Endodermal cell (in vitro differentiated cells): Measurements from ENCODE around the gene SOX12. TPM values are rescaled to one million over a fixed set of nuclear protein-coding genes. Genes with fewer than 3 reads are reported as not detected.

Source experiments
- DNase-seq: peaks from one replicate; pipeline ENCODE4 v3.0.0-alpha.2; 2017
- H3K27ac ChIP-seq: 2 replicates; pipeline ENCODE4 v1.5.1; 2013; ENCODE audit warnings: mild to moderate bottlenecking, low read depth, low read length, moderate library complexity
- H3K27me3 ChIP-seq: 2 replicates; pipeline ENCODE4 v1.6.1; 2013; ENCODE audit warnings: mild to moderate bottlenecking, low read length, moderate library complexity; ENCODE audit not compliant: insufficient read depth, control insufficient read depth, poor library complexity, severe bottlenecking
- H3K36me3 ChIP-seq: 2 replicates; pipeline ENCODE4 v1.7.0; 2013; ENCODE audit warnings: mild to moderate bottlenecking, low read length, moderate library complexity; ENCODE audit not compliant: control insufficient read depth, insufficient read depth
- H3K4me1 ChIP-seq: one replicate; pipeline ENCODE4 v1.7.0; 2013; ENCODE audit warnings: low read length; ENCODE audit not compliant: control insufficient read depth, insufficient read depth
- H3K4me3 ChIP-seq: 2 replicates; pipeline ENCODE4 v1.5.1; 2013; ENCODE audit warnings: mild to moderate bottlenecking, low read length, moderate library complexity
- H3K9ac ChIP-seq: 2 replicates; pipeline ENCODE4 v1.6.1; 2013; ENCODE audit warnings: mild to moderate bottlenecking, low read length, moderate library complexity; ENCODE audit not compliant: poor library complexity, severe bottlenecking; ENCODE audit errors: extremely low read depth
- H3K9me3 ChIP-seq: 2 replicates; pipeline ENCODE4 v1.6.1; 2013; ENCODE audit warnings: mild to moderate bottlenecking, low read length, moderate library complexity; ENCODE audit not compliant: control insufficient read depth
- H3K27ac Mint-ChIP-seq: 2 replicates; pipeline ENCODE4 v1.8.0; 2020; ENCODE audit warnings: mixed read lengths
- H3K27me3 Mint-ChIP-seq: 2 replicates; pipeline ENCODE4 v1.8.0; 2021; ENCODE audit warnings: mild to moderate bottlenecking, mixed read lengths; ENCODE audit not compliant: insufficient read depth
- H3K36me3 Mint-ChIP-seq: 2 replicates; pipeline ENCODE4 v1.8.0; 2020; ENCODE audit warnings: low read depth, mixed read lengths
- H3K4me1 Mint-ChIP-seq: 2 replicates; pipeline ENCODE4 v1.8.0; 2020; ENCODE audit warnings: mixed read lengths
- H3K4me3 Mint-ChIP-seq: 2 replicates; pipeline ENCODE4 v1.8.0; 2020; ENCODE audit warnings: mild to moderate bottlenecking, moderate library complexity, mixed read lengths
- H3K9me3 Mint-ChIP-seq: 2 replicates; pipeline ENCODE4 v1.8.0; 2020; ENCODE audit warnings: mild to moderate bottlenecking, mixed read lengths
- WGBS, 2 experiments: methylation state at CpG; one replicate each; pipeline versions ENCODE4 v1.1.5 to v1.1.7; 2013; ENCODE audit warnings: missing lambda C conversion rate in 2 of 2, mixed read lengths in 1 of 2; ENCODE audit not compliant: insufficient coverage in 1 of 2, insufficient read length in 1 of 2; 5-methylcytosine and 5-hydroxymethylcytosine counted together
- total RNA-seq, 2 donors: library from RNA; stranded (reverse); fragmentation: NEBNext Ultra II Directional in 1 of 2; extraction: Animal tissue kit (Norgen Biotek cat#: 25700) in 1 of 2; gene quantifications; 2 replicates in 1 of 2; 3 replicates in 1 of 2; pipeline ENCODE4 v1.2.1, GENCODE V29; 2021
- TF ChIP-seq, protein P1 (sequence below): fragments of 200-600 bp; sonication (generic); conservative IDR thresholded peaks from 2 replicates; pipeline ENCODE4 v1.5.0; 2021; ENCODE audit warnings: antibody characterized with exemption, mild to moderate bottlenecking

Gene SOX12
- total RNA-seq, 2 donors from 2014 or later = 71.4 to 81.7 TPM

DNA sequence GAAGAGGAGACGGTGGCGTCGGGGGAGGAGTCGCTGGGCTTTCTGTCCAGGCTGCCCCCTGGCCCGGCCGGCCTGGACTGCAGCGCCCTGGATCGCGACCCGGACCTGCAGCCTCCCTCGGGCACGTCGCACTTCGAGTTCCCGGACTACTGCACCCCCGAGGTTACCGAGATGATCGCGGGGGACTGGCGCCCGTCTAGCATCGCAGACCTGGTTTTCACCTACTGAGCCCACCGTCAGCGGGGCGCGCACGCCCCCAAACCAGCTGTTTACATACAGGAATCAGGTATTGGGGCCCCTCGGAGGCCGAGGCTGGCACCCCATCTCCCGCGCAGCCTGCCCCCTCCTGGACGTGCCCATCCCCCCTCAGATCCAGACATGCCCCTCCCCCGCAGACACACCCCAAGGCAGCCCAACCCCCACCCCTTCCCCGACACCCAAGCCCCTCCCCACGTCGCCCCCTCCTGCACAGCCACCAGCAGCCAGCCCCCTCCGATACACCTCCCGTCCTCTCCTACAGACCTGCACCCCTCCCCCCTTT is 1.4 kb downstream of the SOX12 start:
- Mint-ChIP-seq H3K27ac (peak overlapping the region; percentile 68), H3K9me3 (peaks cover under 1% of the 10 kb centered on the region), H3K4me1 (peaks cover 35% of the 10 kb centered on the region), H3K36me3 (peaks cover 18% of the 10 kb centered on the region), H3K4me3 (peak overlapping the region; percentile 81), H3K27me3 (no peaks in the 10 kb centered on the region)
- WGBS, 2 experiments = 0% methylated on average over 6 to 37 of the region's 38 CpGs
- H3K27me3 ChIP-seq = no peaks in the 10 kb centered on the region
- H3K9me3 ChIP-seq = no peaks in the 10 kb centered on the region
- TF ChIP-seq, protein P1, sequence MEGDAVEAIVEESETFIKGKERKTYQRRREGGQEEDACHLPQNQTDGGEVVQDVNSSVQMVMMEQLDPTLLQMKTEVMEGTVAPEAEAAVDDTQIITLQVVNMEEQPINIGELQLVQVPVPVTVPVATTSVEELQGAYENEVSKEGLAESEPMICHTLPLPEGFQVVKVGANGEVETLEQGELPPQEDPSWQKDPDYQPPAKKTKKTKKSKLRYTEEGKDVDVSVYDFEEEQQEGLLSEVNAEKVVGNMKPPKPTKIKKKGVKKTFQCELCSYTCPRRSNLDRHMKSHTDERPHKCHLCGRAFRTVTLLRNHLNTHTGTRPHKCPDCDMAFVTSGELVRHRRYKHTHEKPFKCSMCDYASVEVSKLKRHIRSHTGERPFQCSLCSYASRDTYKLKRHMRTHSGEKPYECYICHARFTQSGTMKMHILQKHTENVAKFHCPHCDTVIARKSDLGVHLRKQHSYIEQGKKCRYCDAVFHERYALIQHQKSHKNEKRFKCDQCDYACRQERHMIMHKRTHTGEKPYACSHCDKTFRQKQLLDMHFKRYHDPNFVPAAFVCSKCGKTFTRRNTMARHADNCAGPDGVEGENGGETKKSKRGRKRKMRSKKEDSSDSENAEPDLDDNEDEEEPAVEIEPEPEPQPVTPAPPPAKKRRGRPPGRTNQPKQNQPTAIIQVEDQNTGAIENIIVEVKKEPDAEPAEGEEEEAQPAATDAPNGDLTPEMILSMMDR = peak; percentile 15
- peak; percentile 83 for DNase-seq
- H3K4me1 ChIP-seq = peaks cover 8% of the 10 kb centered on the region
- H3K27ac ChIP-seq = peak overlapping the region; percentile 95
- peak overlapping the region; percentile 70 for H3K9ac ChIP-seq
- H3K36me3 ChIP-seq = peaks cover 12% of the 10 kb centered on the region
- peak overlapping the region; percentile 83 for H3K4me3 ChIP-seq

DNA sequence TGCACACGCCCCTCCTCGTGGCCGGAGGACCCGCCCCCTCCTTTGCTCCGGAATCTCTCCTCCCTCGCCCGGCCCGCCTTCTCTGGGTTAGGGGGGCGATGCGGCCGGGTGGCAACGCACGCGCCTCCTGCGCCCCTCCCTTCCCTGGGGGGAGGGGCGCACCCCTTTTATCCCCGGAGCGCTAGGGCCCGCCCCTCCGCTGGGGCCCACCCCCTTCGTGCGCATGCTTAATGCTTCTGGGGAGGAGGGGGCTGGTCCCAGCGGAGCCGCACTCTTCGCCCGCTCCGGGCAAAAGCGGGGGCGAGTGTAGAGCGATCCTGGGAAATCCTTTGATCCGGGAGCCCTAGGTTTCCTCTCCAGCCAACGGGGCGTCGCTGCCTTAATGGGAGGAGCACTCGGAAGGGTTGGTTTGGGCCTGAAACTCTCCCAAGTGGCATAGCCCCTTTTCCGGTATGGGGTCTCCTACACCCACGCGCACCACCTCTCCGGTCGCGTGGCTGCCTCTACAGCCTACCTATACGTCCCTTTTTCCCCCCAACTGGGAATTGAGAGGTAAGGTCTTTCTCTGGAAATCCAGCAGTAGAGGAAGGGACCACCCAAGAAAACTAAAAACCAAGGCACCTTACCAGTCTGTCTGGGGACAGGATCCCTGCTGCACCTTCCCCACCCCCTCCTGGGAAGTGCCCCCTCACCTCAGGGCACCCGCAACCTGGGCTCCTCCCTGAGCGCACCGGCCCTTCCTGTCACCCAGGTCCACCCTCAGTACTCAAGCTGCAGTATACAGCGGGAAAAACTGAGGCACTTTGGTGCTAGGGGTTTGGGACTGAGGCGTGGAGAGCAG is 2.1 kb downstream of the SOX12 start:
- no peaks in the 10 kb centered on the region for H3K9me3 ChIP-seq
- peaks cover 12% of the 10 kb centered on the region for H3K36me3 ChIP-seq
- peak overlapping the region; percentile 48 for H3K27ac Mint-ChIP-seq
- H3K9ac ChIP-seq = peak overlapping the region; percentile 66
- 2 to 29% methylated on average over 3 to 46 of the region's 47 CpGs for WGBS, 2 experiments
- H3K4me3 ChIP-seq = peak overlapping the region; percentile 83
- H3K27me3 Mint-ChIP-seq = no peaks in the 10 kb centered on the region
- no peaks in the 10 kb centered on the region for H3K27me3 ChIP-seq
- peak overlapping the region; percentile 4 for H3K27ac ChIP-seq
- no peaks in the 10 kb centered on the region for H3K9me3 Mint-ChIP-seq
- TF ChIP-seq, protein P1 = no peak
- H3K36me3 Mint-ChIP-seq = peaks cover 18% of the 10 kb centered on the region
- peak; percentile 97 for DNase-seq
- H3K4me3 Mint-ChIP-seq = peak overlapping the region; percentile 81
- H3K4me1 Mint-ChIP-seq = peaks cover 33% of the 10 kb centered on the region
- H3K4me1 ChIP-seq = peaks cover 8% of the 10 kb centered on the region

DNA sequence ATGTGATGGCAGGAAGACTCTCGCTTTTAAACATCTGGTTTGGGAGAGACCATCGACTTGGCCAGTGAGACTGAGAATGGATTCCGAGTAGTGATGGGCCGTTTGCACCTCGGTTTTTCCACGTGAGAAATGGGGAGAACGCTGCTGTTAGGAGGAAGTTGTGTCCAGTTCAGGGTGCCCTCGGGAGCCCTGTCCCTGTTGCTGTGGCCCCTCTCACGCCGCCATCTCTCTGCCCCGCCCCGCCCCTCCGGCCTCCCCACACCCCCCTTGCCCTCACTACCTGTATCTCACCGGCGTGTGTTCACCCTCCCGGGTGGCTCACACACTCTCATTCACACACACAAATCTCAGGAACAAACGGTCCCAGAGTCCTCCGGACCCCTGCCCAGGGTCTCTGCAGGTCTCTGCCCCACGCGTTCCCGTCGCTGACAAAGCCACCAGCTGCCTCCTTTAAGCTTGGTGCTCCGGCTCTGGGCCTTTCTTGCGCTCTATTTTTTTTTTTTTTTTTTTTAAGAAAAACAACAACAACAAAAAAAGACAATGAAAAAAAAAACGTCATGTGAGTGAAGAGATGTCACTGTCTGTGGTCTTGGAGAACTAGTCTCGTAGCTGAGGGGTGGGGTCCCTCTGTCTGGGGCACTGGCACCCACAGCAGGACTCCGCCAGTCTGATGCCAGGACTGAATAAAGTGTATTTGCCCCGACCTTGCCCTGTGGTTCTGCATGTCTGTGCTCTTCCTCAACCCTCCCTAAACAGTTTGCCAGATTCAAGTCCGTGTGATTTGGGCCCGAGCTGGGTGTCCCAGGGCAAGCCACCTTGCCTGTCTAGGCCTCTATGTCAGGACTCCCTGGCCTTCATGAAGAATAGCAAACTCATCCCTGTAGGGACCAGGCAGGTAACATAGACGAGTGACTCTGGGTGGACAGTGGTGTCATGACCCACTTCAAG is 2.9 kb downstream of the SOX12 start:
- H3K4me1 ChIP-seq = peaks cover 8% of the 10 kb centered on the region
- H3K36me3 ChIP-seq = peaks cover 12% of the 10 kb centered on the region
- Mint-ChIP-seq H3K27me3 (peaks cover 8% of the 10 kb centered on the region), H3K4me1 (peaks cover 31% of the 10 kb centered on the region), H3K4me3 (peak overlapping the region; percentile 81), H3K36me3 (peaks cover 18% of the 10 kb centered on the region), H3K27ac (peak overlapping the region; percentile 48), H3K9me3 (no peaks in the 10 kb centered on the region)
- DNase-seq = peak; percentile 47
- peak overlapping the region; percentile 66 for H3K9ac ChIP-seq
- no peaks in the 10 kb centered on the region for H3K9me3 ChIP-seq
- no peak overlapping the region for H3K27ac ChIP-seq
- WGBS, 2 experiments = 67% methylated on average over 12 to 30 of the region's 31 CpGs
- TF ChIP-seq, protein P1 = no peak
- no peaks in the 10 kb centered on the region for H3K27me3 ChIP-seq
- H3K4me3 ChIP-seq = peak overlapping the region; percentile 83
